H1 (cell line): ENCODE data around the gene ITPR1. TPM values are rescaled to one million over a fixed set of nuclear protein-coding genes. Genes with fewer than 3 reads are reported as not detected.

Source experiments
- CTCF ChIA-PET: fragments of 300-600 bp; sonication (Branson Sonifier 250); formaldehyde crosslinking; loops from one replicate; lab custom pipeline; 2021; ENCODE audit not compliant: partially characterized antibody; lab: Charles Lee
- POLR2A ChIA-PET: fragments of 300-600 bp; sonication (Branson Sonifier 250); formaldehyde crosslinking; loops from one replicate; lab custom pipeline; 2021; ENCODE audit warnings: inconsistent platforms; ENCODE audit not compliant: partially characterized antibody; lab: Charles Lee
- DNase-seq, 2 experiments: peaks; one replicate each; pipeline versions ENCODE4 v3.0.0 to v3.0.0-alpha.2; 2010 to 2022; ENCODE audit warnings: low spot score in 2 of 2, low read depth in 1 of 2, mixed read lengths in 1 of 2
- FAIRE-seq: peaks from 2 replicates; lab custom pipeline; 2011; peaks lifted over from hg19 to GRCh38; lab: Jason Lieb, UNC
- H2AFZ ChIP-seq: 2 replicates; pipeline ENCODE4 v1.8.1; 2012; ENCODE audit warnings: low read length, inconsistent platforms
- H2AK5ac ChIP-seq: 2 replicates; pipeline ENCODE4 v1.6.1; 2013; ENCODE audit warnings: low read depth, low read length
- H2BK120ac ChIP-seq: replicated peaks from 2 replicates; pipeline ENCODE3; 2013; ENCODE audit warnings: low read depth, low read length, inconsistent platforms
- H2BK12ac ChIP-seq: 2 replicates; pipeline ENCODE4 v1.6.1; 2013; ENCODE audit warnings: low read depth, low read length
- H2BK15ac ChIP-seq: 2 replicates; pipeline ENCODE4 v1.6.1; 2013; ENCODE audit warnings: low read length
- H2BK20ac ChIP-seq: 2 replicates; pipeline ENCODE4 v1.6.1; 2013; ENCODE audit warnings: low read length
- H2BK5ac ChIP-seq: 2 replicates; pipeline ENCODE4 v1.6.1; 2013; ENCODE audit warnings: low read depth, low read length
- H3K14ac ChIP-seq: 2 replicates; pipeline ENCODE4 v1.6.1; 2013; ENCODE audit warnings: inconsistent platforms; ENCODE audit not compliant: insufficient read length
- H3K18ac ChIP-seq: 2 replicates; pipeline ENCODE4 v1.6.1; 2013; ENCODE audit warnings: low read length; ENCODE audit errors: extremely low read depth
- H3K23ac ChIP-seq: 2 replicates; pipeline ENCODE4 v1.6.1; 2013; ENCODE audit warnings: inconsistent platforms; ENCODE audit not compliant: insufficient read length
- H3K23me2 ChIP-seq: 2 replicates; pipeline ENCODE4 v1.6.1; 2013; ENCODE audit warnings: low read depth, low read length
- H3K27ac ChIP-seq: 2 replicates; pipeline ENCODE4 v1.6.1; 2011; ENCODE audit warnings: low read depth, low read length, inconsistent platforms
- H3K27me3 ChIP-seq, 4 experiments: replicated peaks in 1 of 4; 1 replicate in 1 of 4; 2 replicates in 3 of 4; pipeline versions ENCODE4 v1.6.1 to v1.8.1; 2011 to 2013; ENCODE audit warnings: low read length in 3 of 4, mild to moderate bottlenecking in 3 of 4, inconsistent platforms in 2 of 4, mixed read lengths in 2 of 4, moderate library complexity in 1 of 4; ENCODE audit not compliant: control insufficient read depth in 3 of 4, insufficient read depth in 3 of 4; ENCODE audit errors: extremely low read depth in 1 of 4
- H3K36me3 ChIP-seq, 4 experiments: 2 replicates each; pipeline versions ENCODE4 v1.6.1 to v1.8.1; 2011 to 2013; ENCODE audit warnings: mild to moderate bottlenecking in 4 of 4, low read length in 3 of 4, moderate library complexity in 2 of 4, control low read depth in 1 of 4, inconsistent platforms in 1 of 4; ENCODE audit not compliant: insufficient read depth in 4 of 4, control insufficient read depth in 2 of 4
- H3K4ac ChIP-seq: replicated peaks from 2 replicates; pipeline ENCODE3; 2013; ENCODE audit warnings: low read length, low read depth, mixed read lengths, inconsistent platforms; ENCODE audit not compliant: insufficient read length
- H3K4me1 ChIP-seq, 4 experiments: replicated peaks in 1 of 4; 1 replicate in 1 of 4; 2 replicates in 3 of 4; pipeline versions ENCODE4 v1.6.1 to v1.8.1; 2011 to 2013; ENCODE audit warnings: low read length in 3 of 4, inconsistent platforms in 2 of 4, mixed read lengths in 1 of 4; ENCODE audit not compliant: insufficient read depth in 4 of 4, control insufficient read depth in 3 of 4
- H3K4me2 ChIP-seq, 2 experiments: 2 replicates each; pipeline versions ENCODE4 v1.6.1 to v1.8.1; 2011 to 2013; ENCODE audit warnings: low read depth in 2 of 2, low read length in 2 of 2, control low read depth in 1 of 2, inconsistent platforms in 1 of 2, mild to moderate bottlenecking in 1 of 2; ENCODE audit not compliant: insufficient read depth in 1 of 2
- H3K4me3 ChIP-seq, 4 experiments: fragments of 200-600, 300-600 bp in 1 of 4; sonication (generic), shearing (Covaris generic), sonication (Bioruptor Twin) in 1 of 4; 2 replicates each; pipeline versions ENCODE4 v1.5.1 to v1.8.1; 2011 to 2016; ENCODE audit warnings: low read length in 4 of 4, low read depth in 3 of 4, control low read depth in 2 of 4, inconsistent platforms in 2 of 4, mild to moderate bottlenecking in 2 of 4, mixed read lengths in 1 of 4, moderate library complexity in 1 of 4; ENCODE audit not compliant: insufficient read depth in 2 of 4; ENCODE audit errors: extremely low read depth in 1 of 4
- H3K56ac ChIP-seq: replicated peaks from 2 replicates; pipeline ENCODE3; 2013; ENCODE audit warnings: low read depth, mild to moderate bottlenecking, mixed read lengths, low read length, inconsistent platforms; ENCODE audit not compliant: insufficient read length
- H3K79me1 ChIP-seq: 2 replicates; pipeline ENCODE4 v1.6.1; 2013; ENCODE audit warnings: low read depth, low read length, control low read depth
- H3K79me2 ChIP-seq, 2 experiments: 2 replicates each; pipeline versions ENCODE4 v1.6.1 to v1.8.1; 2012 to 2013; ENCODE audit warnings: low read length in 2 of 2, mild to moderate bottlenecking in 2 of 2, inconsistent platforms in 1 of 2; ENCODE audit not compliant: insufficient read depth in 2 of 2, control insufficient read depth in 1 of 2
- H3K9ac ChIP-seq, 4 experiments: replicated peaks in 1 of 4; 1 replicate in 1 of 4; 2 replicates in 3 of 4; pipeline versions ENCODE4 v1.6.1 to v1.8.1; 2011 to 2013; ENCODE audit warnings: low read depth in 3 of 4, low read length in 3 of 4, control low read depth in 2 of 4, mild to moderate bottlenecking in 2 of 4, moderate library complexity in 2 of 4, inconsistent platforms in 1 of 4; ENCODE audit errors: extremely low read depth in 1 of 4
- H3K9me3 ChIP-seq, 2 experiments: 2 replicates each; pipeline versions ENCODE4 v1.6.1 to v1.8.1; 2012 to 2013; ENCODE audit warnings: mild to moderate bottlenecking in 2 of 2, moderate library complexity in 2 of 2, control low read depth in 1 of 2, inconsistent platforms in 1 of 2, low read depth in 1 of 2, low read length in 1 of 2, mixed read lengths in 1 of 2; ENCODE audit not compliant: insufficient read depth in 2 of 2
- H4K20me1 ChIP-seq, 2 experiments: replicated peaks in 1 of 2; 2 replicates each; pipeline versions ENCODE3 to v1.8.1; 2011 to 2013; ENCODE audit warnings: inconsistent platforms in 2 of 2, low read length in 2 of 2, mild to moderate bottlenecking in 1 of 2; ENCODE audit not compliant: insufficient read depth in 2 of 2, control insufficient read depth in 1 of 2
- H4K5ac ChIP-seq: 2 replicates; pipeline ENCODE4 v1.6.1; 2013; ENCODE audit warnings: low read length, low read depth, mixed read lengths, inconsistent platforms; ENCODE audit not compliant: insufficient read length
- H4K8ac ChIP-seq: 2 replicates; pipeline ENCODE4 v1.8.0; 2013; ENCODE audit warnings: mild to moderate bottlenecking, moderate library complexity, low read length, inconsistent platforms; ENCODE audit not compliant: insufficient read depth; ENCODE audit errors: extremely low read depth
- H4K91ac ChIP-seq: replicated peaks from 2 replicates; pipeline ENCODE3; 2013; ENCODE audit warnings: low read length, mixed read lengths, inconsistent platforms; ENCODE audit not compliant: insufficient read length
- BACH1 ChIP-seq: IDR thresholded peaks from 2 replicates; pipeline ENCODE4 v1.6.1; 2012; ENCODE audit warnings: low read length, improper control_type of control experiment
- CBX5 ChIP-seq: fragments of 300-800, 300-1000 bp; sonication (generic); IDR thresholded peaks from 2 replicates; pipeline ENCODE4 v1.7.1; 2016; ENCODE audit warnings: antibody characterized with exemption, low read length, low read depth
- CTCF ChIP-seq, 3 experiments: IDR thresholded peaks; 1 replicate in 2 of 3; 2 replicates in 1 of 3; pipeline versions ENCODE4 v1.5.1 to v1.6.1; 2011; ENCODE audit warnings: low read length in 3 of 3, mild to moderate bottlenecking in 3 of 3, inconsistent platforms in 2 of 3, low read depth in 1 of 3, moderate library complexity in 1 of 3; ENCODE audit not compliant: insufficient read depth in 1 of 3; ENCODE audit errors: control extremely low read depth in 1 of 3
- MAFK ChIP-seq: IDR thresholded peaks from 2 replicates; pipeline ENCODE4 v1.6.1; 2012; ENCODE audit warnings: low read depth, mild to moderate bottlenecking, improper control_type of control experiment, low read length
- NRF1 ChIP-seq: IDR thresholded peaks from 2 replicates; pipeline ENCODE4 v1.6.1; 2011; ENCODE audit warnings: mild to moderate bottlenecking, low read depth, low read length, improper control_type of control experiment
- SP1 ChIP-seq: IDR thresholded peaks from 2 replicates; pipeline ENCODE4 v1.6.1; 2011; ENCODE audit warnings: low read depth, low read length
- SUZ12 ChIP-seq: fragments of 200-600 bp; sonication (generic); IDR thresholded peaks from 2 replicates; pipeline ENCODE4 v1.6.1; 2012; ENCODE audit warnings: mild to moderate bottlenecking, inconsistent platforms, low read length, moderate library complexity, mixed read lengths
- TAF7 ChIP-seq: optimal IDR thresholded peaks from 2 replicates; pipeline ENCODE3; 2011; ENCODE audit warnings: low read depth, mild to moderate bottlenecking, inconsistent platforms, low read length, moderate library complexity, borderline replicate concordance
- YY1 ChIP-seq: IDR thresholded peaks from 2 replicates; pipeline ENCODE4 v1.6.1; 2011; ENCODE audit warnings: low read depth, mild to moderate bottlenecking, low read length
- WGBS, 2 experiments: shearing (Covaris generic) in 1 of 2; methylation state at CpG; one replicate each; pipeline versions ENCODE4 v1.1.6 to v1.1.7; 2013 to 2015; ENCODE audit warnings: low lambda C conversion rate in 2 of 2, mixed read lengths in 2 of 2, inconsistent platforms in 1 of 2, low coverage in 1 of 2, missing lambda C conversion rate in 1 of 2; ENCODE audit not compliant: insufficient replicate concordance in 2 of 2, insufficient coverage in 1 of 2, insufficient read length in 1 of 2; ENCODE audit errors: extremely low coverage in 1 of 2, missing lambda C conversion rate in 1 of 2; 5-methylcytosine and 5-hydroxymethylcytosine counted together
- polyA plus RNA-seq, 7 experiments: library from polyadenylated mRNA; depleted of rRNA in 3 of 7; stranded (reverse) in 5 of 7; unstranded in 2 of 7; fragments of >200 nt in 5 of 7; fragments of 200-250 nt in 2 of 7; gene quantifications; 1 replicate in 5 of 7; 2 replicates in 1 of 7; 4 replicates in 1 of 7; pipeline versions ENCODE4 v1.2.1 to v1.2.3, GENCODE V29; 2011 to 2013; ENCODE audit warnings: missing spikeins in 2 of 7, mixed read lengths in 2 of 7
- total RNA-seq: library from RNA; stranded (reverse); fragmentation: NEBNext Ultra II Directional; extraction: Animal tissue kit (Norgen Biotek cat#: 25700); gene quantifications from 2 replicates; pipeline ENCODE4 v1.2.1, GENCODE V29; 2021

ITPR1 gene
- total and polyA plus RNA-seq, 2 of the 8 experiments (the other 6 are each of a cell fraction or from before 2014, with no cell fraction given), result 2.5 to 16.3 TPM

GRCh38 chr3:4580346-4581123 lies 87.4 kb downstream of the ITPR1 start:
- 85% methylated on average over 14 of the region's 14 CpGs; no CpG with 5 or more reads in 1 of the 2 experiments for WGBS, 2 experiments

More at GRCh38 chr3:4580346-4581123, 87.4 kb downstream of the ITPR1 start:
- H2BK120ac ChIP-seq, result no peak overlapping the region
- no peak overlapping the region for H2BK5ac ChIP-seq
- H2BK12ac ChIP-seq, result no peak overlapping the region; the same call in 1 of the 2 replicates
- no peaks in the 10 kb centered on the region for H3K79me2 ChIP-seq
- H3K27me3 ChIP-seq, result no peaks in the 10 kb centered on the region
- H3K4me1 ChIP-seq, result peaks cover 0 to 5% (median 0%) of the 10 kb centered on the region in 4 experiments; a peak in 2 of 7 replicates
- no peak overlapping the region for H3K27ac ChIP-seq
- ChIA-PET POLR2A (interaction anchor here (1.1 to 1.2 kb wide), 2 partner anchors 9 to 87 kb away, joined by 3 to 4 read pairs; partner anchors contain the start of gene ITPR1), CTCF (interaction anchor here (1.0 to 1.5 kb wide), 2 partner anchors 9 to 20 kb away, joined by 3 to 4 read pairs; no protein-coding TSS in a partner anchor)
- no peak overlapping the region for H4K5ac ChIP-seq
- no peak overlapping the region for H3K4me3 ChIP-seq
- no peak for FAIRE-seq
- H4K8ac ChIP-seq, result no peak overlapping the region
- H3K36me3 ChIP-seq, result no peaks in the 10 kb centered on the region
- DNase-seq, result no peak
- no peak overlapping the region for H2BK15ac ChIP-seq
- H3K4me2 ChIP-seq, result no peak overlapping the region; a peak in 1 of 4 replicates
- H3K14ac ChIP-seq, result no peak overlapping the region
- H3K9me3 ChIP-seq, result no peaks in the 10 kb centered on the region
- no peaks in the 10 kb centered on the region for H4K20me1 ChIP-seq
- H3K4ac ChIP-seq, result no peak overlapping the region
- H3K18ac ChIP-seq, result no peak overlapping the region
- H3K56ac ChIP-seq, result no peak overlapping the region
- no peaks in the 10 kb centered on the region for H3K79me1 ChIP-seq
- H3K23me2 ChIP-seq, result no peaks in the 10 kb centered on the region
- H4K91ac ChIP-seq, result peak overlapping the region; percentile 4
- H2AK5ac ChIP-seq, result no peak overlapping the region
- no peak overlapping the region for H2BK20ac ChIP-seq
- H3K23ac ChIP-seq, result no peak overlapping the region
- TF ChIP-seq BACH1 (no peak), MAFK (0 out of 2 replicates have a peak, but pooled peaks have one; percentile 0), CBX5 (no peak), TAF7 (no peak), CTCF (IDR thresholded peaks at IDR 0.05; ENCODE audit: control extremely low read depth in 1 of 3, insufficient read depth in 1 of 3, low read depth in 1 of 3, low read length in 3 of 3) (peak in 2 of 3 experiments; percentile 8 to 14; a peak in 2 of 4 replicates), SP1 (no peak), NRF1 (no peak), YY1 (no peak), SUZ12 (no peak)
- no peak overlapping the region for H2AFZ ChIP-seq
- no peak overlapping the region for H3K9ac ChIP-seq
